Activated naive CD4-positive, alpha-beta T cell (primary cell): ENCODE results near the gene PAX2.

ENCODE experiments used
- DNase-seq, 4 experiments: peaks; one replicate each; lab custom pipeline; 2025; lab: John Stamatoyannopoulos, UW

Gene PAX2

DNA sequence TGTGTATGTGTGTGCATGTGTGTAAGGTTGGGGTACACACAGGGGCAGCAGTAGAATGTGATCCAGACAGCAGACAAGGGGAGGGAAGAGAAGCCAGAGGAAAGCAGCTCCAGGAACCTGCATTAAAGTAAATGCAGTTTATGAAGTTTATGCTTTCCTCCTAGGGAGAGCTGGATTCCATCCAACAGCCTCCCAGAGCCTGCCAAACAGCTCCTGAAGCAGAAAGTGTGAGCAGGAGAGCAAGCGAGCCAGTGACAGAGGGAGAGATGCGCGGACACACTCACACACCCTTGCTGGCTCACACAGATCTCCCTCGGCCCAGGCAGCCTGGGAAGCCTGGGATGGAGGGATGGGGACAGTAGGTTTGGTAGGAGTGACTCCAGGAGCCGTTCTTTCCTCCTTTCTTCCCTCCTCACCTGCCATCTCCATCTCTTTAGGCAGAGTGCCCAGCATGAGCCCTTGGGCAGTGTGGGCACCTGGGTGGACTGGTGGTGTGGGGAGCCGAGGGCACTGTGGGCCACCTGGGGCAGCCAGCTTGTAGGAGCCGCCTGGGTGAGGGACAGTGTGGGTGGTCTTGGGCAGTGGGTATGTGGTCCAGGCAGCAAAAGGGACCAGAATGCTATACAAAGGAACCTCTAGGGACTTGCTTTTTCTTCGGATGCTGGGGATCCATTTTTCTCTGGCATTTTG, 46.1 kb downstream of the PAX2 start:
- no peak for DNase-seq

GRCh38 chr10:100792574-100792973, 47.2 kb downstream of the PAX2 start:
- DNase-seq, result no peak

DNA sequence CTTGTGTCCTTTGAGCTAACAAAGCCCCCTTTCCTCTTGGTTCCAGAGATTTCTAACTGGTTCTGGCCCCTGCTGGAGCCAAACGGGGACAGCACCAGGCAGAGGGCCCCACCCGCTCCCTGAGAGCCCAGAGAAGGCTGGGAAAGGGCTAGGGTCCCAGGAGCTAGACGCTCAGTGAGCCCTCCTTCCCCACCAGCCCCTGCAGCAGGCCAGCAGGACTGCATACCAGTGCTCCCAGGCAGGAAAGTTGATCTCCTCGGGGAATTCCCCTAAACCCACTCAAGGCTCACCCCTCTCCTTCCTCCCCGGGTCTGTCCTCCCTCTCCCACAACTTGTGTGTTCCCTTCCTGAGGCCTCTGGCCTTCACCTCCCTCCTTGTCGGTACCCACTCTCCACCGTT, 47.7 kb downstream of the PAX2 start:
- no peak for DNase-seq

- no peak for DNase-seq
Observed at GRCh38 chr10:100799881-100800280, 54.5 kb downstream of the PAX2 start.

GRCh38 chr10:100800931-100801330, 55.5 kb downstream of the PAX2 start:
- no peak for DNase-seq

- no peak for DNase-seq
Observed at GRCh38 chr10:100802196-100802595, 56.8 kb downstream of the PAX2 start.

DNA sequence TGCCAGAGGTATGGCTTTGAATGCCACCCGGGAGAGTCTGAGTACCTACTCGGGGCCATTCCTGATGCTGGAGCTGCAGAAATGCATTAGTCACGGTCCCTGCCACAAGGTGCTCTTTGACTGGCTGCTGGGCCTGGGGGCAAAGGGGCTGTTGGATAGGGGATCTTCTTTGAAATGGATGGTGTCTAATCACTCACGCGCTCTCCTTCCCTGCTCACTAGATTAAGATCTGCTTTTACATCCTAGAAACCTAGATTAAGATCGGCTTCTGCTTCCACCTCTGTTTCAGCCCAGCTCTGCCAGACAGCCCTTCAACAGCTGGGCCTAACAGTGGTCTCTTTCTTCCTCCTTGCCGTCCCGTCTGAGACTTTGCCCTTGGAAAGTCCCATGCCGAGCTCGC, 57.2 kb downstream of the PAX2 start:
- DNase-seq, result no peak

DNA sequence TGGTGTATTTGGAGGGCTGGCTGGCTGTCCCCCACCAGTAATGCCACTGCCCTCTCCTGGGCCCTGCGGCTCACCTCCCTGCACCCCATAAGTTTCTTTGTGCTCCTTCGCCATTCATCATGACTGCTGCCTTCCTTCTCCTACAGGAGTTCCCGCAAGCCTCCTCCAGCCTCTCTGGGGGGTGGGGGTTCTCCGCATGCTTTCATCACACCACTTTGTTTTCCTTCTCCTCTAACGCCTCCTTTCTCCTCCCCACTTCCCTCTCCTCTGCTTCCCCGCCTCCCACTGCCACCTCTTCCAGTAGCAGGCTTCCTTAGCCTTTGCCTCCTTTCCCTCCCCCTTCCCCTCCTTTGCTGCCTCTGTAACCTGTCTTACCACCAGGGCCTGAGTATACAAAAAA, 58.1 kb downstream of the PAX2 start:
- no peak for DNase-seq

GRCh38 chr10:100803908-100804307, 58.5 kb downstream of the PAX2 start:
- no peak for DNase-seq

DNA sequence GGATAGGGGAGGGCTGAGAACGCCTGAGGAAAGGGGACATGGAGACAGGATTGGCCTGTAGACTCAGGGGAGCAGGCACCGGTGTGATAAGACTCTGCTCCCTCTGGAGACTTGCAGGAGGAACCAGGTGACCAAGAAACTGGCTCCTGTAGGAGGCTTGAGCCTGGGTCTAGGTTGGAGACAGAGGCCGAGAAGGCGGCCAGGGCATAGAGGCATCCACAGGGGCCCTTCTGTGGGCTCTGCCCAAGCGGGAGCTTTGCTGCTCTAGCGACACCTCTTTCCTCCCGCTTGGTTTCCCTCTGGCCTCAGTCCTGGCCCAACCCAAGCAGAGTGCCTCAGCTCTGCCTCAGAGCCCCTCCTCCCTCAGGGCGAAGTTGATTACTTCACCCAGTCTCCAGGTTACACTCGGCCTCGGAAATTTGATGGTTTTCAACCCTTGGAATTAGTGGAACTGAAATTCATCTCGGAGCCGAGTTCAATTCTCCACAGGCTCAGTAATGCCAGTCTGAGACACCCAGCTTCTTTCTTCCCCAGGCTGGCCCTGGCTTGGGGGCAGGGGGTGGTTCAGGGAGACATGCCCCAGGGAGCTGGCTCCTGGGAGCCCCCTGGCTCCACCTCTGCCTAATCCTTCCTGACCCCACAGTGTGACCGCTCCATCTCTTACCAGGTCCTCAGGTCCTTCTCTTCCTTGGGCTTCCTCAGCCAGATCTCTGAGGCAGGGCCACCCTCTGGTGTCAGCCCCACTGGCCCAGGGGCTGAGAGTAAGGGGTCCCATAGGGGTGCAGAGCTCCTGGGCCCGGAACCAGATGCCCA, 60.4 kb downstream of the PAX2 start:
- DNase-seq, result no peak

- DNase-seq, result no peak
Observed at GRCh38 chr10:100806356-100806645, 60.9 kb downstream of the PAX2 start.

- no peak for DNase-seq
Observed at GRCh38 chr10:100807241-100807951, 62.0 kb downstream of the PAX2 start.

DNA sequence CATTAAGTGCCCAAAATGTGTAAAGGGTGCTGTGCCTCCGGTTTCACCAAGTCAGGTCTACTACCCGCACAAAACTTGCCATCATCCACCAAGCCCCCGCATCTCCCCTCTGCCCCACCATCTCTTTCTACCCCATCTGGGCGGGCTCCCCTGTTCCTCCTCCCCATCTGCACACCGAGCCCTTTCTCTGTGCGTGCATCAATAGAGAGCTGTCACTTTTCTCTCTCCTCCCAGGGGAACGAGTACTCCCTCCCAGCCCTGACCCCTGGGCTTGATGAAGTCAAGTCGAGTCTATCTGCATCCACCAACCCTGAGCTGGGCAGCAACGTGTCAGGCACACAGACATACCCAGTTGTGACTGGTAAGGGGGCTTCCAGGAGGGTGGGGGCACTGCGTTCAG, 63.5 kb downstream of the PAX2 start:
- no peak for DNase-seq

DNA sequence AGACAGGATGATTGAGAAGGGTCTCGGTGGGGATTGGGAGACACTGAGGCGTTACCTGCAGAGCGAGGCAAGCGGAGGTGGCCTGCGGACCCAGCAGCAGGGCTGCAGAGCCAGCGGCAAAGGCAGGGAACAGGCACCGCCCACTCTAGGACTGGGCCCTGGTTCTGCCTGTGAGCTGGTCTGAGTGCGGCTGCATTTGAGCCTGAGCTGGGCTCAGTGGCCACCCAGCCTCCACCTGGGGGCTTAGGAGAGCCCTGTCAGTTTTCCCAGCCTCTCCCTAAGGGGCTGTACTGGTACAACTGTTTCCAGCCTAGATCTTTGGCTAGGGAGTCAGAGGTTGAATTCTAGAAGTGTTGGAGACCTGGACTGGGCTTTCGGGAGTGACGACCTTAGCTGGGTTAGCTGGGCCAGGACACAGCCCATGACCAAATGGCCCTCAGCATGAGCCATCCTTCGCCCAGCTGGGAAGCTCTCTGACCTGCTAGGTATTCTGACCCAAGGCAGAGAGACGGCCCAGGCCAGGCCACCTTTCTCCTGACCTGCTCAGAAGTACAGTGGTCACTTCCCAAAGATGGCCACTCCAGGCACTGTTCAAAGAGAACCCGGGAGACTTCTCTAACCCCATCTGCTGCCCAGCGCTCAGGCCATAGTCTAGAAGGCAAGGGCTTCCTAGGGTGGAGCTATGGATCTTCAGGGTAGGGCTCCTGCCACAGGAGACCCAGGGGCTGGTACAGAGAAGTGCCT, 64.9 kb downstream of the PAX2 start:
- no peak for DNase-seq

- DNase-seq, result no peak
Observed at GRCh38 chr10:100810835-100811116, 65.4 kb downstream of the PAX2 start.

DNA sequence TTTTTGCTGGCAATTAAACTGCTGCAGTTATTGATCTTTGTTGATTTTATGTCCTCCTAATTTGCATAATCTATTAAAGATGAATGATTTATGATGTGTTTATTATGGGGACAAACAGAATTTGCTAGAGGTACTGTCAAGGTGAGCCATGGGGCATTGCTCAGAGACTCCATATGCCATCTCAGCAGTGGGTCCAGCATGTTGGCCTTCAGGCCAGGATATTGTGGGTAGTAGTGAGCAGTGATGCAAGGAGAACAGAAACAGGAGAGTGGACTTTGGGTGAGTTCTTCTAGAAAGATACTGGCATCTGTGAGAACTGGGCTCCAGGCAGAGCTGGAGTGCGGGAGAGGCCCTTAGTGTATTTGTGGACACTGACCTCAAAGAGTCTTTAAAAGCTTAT, 65.9 kb downstream of the PAX2 start:
- no peak for DNase-seq

DNA sequence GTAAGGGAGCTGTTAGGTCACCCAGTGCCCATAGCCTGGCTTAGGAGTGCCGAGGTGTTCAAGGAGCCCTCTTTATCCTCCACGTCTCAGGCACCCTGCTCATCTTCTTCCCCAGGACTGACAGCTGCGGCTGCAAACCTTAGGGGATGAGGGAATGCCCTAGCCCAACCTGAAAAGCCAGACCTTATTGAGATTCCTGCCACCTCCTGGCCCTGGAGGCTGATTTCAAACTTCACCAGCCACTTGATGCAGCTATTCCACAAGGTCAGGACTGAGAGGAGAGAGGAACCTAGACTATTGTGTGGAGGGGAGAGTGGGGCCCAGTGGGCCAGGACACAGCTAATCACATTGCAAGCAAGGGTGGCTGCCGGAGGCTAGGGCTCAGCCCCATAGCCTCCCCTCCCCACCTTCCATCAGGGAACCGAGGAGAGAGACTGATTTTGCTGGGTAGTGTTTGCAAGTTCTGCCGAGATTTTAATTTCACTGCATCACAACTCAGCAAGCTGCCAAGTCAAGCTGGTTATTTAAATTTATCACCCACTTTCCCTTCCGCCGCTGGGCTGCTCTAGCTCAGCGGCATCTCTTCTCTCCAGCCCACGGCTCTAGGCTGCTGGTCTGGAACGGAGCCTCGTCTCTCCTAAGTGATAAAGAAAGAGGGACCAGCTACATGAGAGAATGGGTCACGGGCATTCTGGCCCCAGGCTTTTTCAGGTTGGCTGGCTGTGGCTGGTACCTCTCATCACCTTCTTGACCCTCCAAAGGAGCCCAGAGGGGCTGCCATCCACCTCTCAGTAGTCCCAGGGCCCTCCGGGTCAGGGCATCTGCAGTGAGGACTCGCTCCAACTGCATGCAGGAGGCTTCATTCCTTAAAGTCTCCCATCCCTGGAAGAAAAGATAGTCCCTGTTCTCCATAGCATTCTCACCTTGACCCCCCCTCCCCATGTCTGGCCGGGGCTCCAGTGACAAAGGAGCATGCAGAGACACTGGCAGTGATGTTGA, 66.7 kb downstream of the PAX2 start:
- no peak for DNase-seq

DNA sequence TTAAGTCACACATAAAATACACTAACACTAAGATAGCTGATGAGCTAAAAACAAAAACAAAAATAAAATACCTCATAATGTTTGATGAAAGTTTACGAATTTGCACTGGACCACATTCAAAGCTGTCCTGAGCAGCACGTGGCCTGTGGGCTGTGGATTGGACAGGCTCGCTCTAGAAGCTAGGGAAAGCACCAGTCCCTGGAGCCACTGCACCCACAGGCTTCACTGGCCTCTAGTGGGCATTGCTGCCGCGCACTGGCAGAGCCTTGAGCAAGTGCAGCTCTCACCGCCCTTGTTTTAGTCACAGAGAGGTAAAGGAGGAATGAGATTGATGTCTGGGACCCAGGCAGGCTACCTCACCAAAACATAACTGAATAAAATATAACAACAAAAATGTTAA, 67.6 kb downstream of the PAX2 start:
- DNase-seq, result no peak

DNA sequence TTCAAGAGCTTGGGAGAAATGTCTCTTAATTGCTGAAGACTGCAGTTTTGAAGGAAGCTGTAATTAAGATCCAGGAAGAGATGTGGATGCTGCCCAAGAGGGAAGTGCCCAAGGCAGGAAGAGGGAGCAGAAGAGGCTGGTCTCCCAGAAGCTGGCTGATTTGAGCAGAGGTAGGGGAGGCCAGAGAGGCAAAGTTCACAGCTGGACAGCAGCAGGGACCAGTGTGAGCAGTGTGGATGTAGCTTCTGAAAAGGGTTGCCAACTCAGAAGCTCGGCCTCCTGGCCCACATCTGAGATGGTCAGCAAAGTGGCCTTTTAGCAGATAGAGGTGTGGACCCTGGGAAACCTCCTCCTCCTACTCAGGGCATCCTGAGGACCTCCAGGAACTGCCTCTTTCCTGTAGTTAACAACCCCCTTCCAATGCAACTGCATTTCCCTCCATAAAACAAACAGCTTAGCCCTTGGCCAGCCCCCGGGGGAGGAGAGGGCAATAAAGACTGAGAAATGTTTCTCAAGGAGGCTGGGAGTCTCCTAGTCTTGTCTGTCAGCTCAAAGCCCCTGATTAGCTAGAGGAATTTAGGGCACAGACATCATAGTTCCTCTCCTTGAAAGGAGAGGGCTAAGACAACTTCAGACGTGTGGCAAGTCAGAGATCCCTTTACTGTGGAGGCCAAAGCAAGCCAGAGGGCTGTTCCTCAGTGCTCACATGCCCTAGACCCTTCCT, 69.5 kb downstream of the PAX2 start:
- no peak for DNase-seq

DNA sequence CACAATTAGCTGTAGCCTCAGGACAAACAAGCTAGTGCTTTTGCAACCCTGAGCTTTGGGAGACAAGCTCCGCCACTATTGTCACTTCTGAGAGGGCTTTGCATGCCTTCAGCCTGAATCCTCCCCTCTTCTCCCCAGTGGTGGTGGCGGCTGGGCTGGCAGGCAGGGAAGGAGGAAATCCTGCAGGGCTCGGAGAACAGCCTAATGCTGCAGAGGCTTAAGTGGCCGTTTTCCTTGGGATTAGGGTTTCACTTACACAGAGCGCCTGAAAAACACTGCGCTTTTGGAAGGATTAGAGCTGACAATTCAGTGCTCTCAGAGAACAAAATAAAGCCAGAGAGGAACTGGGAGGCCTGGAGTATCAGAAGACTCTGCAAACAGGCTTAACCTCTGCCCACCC, 71.3 kb downstream of the PAX2 start:
- DNase-seq, result no peak

DNA sequence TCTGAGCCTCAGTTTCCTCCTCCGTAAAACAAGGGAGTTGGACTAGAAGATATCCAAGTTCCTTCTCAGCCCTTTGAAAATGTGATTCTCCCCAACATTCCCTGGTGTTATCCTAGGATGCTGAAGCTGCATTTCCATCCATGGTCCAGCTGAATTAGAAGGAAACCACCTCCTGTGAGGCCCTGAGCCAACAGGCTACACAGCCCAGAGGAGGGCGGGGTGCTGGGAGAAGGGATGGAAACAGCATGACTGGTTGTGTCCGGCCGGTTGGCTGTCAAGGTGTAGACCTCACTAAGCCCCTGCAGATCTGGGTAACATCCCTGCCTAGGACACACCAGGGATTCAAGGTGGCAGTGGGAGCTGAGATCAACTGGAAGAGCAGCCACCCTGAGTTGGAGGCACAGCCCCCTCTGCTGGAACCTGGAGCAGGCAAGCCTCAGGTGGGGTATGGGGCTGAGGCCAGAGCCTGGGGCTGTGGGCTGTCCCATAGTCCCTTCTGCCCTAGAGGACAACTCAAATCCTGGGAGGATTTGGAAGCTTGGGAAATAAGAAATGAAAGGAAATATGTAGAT, 72.0 kb downstream of the PAX2 start:
- no peak for DNase-seq
